IMR-90 (cell line): Measurements from ENCODE around the gene ASTN2. TPM values are rescaled to one million over a fixed set of nuclear protein-coding genes. Genes with fewer than 3 reads are reported as not detected.

Experiments
- ATAC-seq: fragments of 200-7000 bp; cut with Tn5 transposase; 2 replicates; pipeline ENCODE4 v1.9.1; 2020; ENCODE audit warnings: low read depth, mild to moderate bottlenecking, moderate library complexity
- BruUV-seq: library from RNA; stranded (reverse); fragments of 400-500 nt; replicated peaks from 2 replicates; lab custom pipeline; 2021; lab: Mats Ljungman, UMichigan
- CTCF ChIA-PET: fragments of 300-600 bp; formaldehyde crosslinking; extraction: SDS; loops from one replicate; lab custom pipeline; 2021; ENCODE audit warnings: antibody characterized with exemption; lab: Yijun Ruan, JAX
- POLR2A ChIA-PET: fragments of 300-600 bp; sonication (Branson Sonifier 250); formaldehyde crosslinking; loops from one replicate; lab custom pipeline; 2022; ENCODE audit warnings: antibody characterized with exemption; ENCODE audit not compliant: unreplicated experiment; lab: Charles Lee
- DNase-seq: peaks from one replicate; pipeline ENCODE4 v3.0.0; 2013
- H2AFZ ChIP-seq: replicated peaks from 2 replicates; pipeline ENCODE3; 2013; ENCODE audit warnings: low read length, mild to moderate bottlenecking; ENCODE audit not compliant: poor library complexity
- H2AK5ac ChIP-seq: 2 replicates; pipeline ENCODE4 v1.6.1; 2013; ENCODE audit warnings: low read depth, low read length, inconsistent platforms
- H2AK9ac ChIP-seq: replicated peaks from 2 replicates; pipeline ENCODE3; 2013; ENCODE audit warnings: mild to moderate bottlenecking, low read depth, low read length, moderate library complexity; ENCODE audit not compliant: poor library complexity
- H2BK120ac ChIP-seq: 2 replicates; pipeline ENCODE4 v1.6.1; 2013; ENCODE audit warnings: low read depth, low read length, inconsistent platforms
- H2BK15ac ChIP-seq: 3 replicates; pipeline ENCODE4 v1.6.1; 2013; ENCODE audit warnings: low read depth, low read length, inconsistent platforms
- H2BK20ac ChIP-seq: 2 replicates; pipeline ENCODE4 v1.6.1; 2013; ENCODE audit warnings: low read depth, mild to moderate bottlenecking, inconsistent platforms, low read length, moderate library complexity
- H2BK5ac ChIP-seq: 2 replicates; pipeline ENCODE4 v1.6.1; 2013; ENCODE audit warnings: mild to moderate bottlenecking, low read depth, low read length, inconsistent platforms; ENCODE audit not compliant: poor library complexity, severe bottlenecking
- H3K14ac ChIP-seq: replicated peaks from 2 replicates; pipeline ENCODE4 v1.6.1; 2013; ENCODE audit warnings: low read depth, low read length, inconsistent platforms
- H3K18ac ChIP-seq: 2 replicates; pipeline ENCODE4 v1.6.1; 2013; ENCODE audit warnings: low read depth, low read length, control low read depth
- H3K23ac ChIP-seq: 2 replicates; pipeline ENCODE4 v1.6.1; 2013; ENCODE audit warnings: low read depth, low read length, inconsistent platforms
- H3K27ac ChIP-seq: 2 replicates; pipeline ENCODE4 v1.5.1; 2013; ENCODE audit warnings: mild to moderate bottlenecking, control low read depth, low read length; ENCODE audit not compliant: insufficient read depth
- H3K27me3 ChIP-seq: 2 replicates; pipeline ENCODE4 v1.6.1; 2013; ENCODE audit warnings: low read length; ENCODE audit not compliant: control insufficient read depth, insufficient read depth
- H3K36me3 ChIP-seq: 2 replicates; pipeline ENCODE4 v1.6.1; 2013; ENCODE audit warnings: low read length, mixed read lengths; ENCODE audit not compliant: control insufficient read depth, insufficient read depth
- H3K4ac ChIP-seq: 2 replicates; pipeline ENCODE4 v1.6.1; 2013; ENCODE audit warnings: low read depth, low read length, inconsistent platforms
- H3K4me1 ChIP-seq: 2 replicates; pipeline ENCODE4 v1.6.1; 2013; ENCODE audit warnings: low read length, mixed read lengths; ENCODE audit not compliant: control insufficient read depth, insufficient read depth
- H3K4me2 ChIP-seq: 2 replicates; pipeline ENCODE4 v1.6.1; 2013; ENCODE audit warnings: low read depth, mild to moderate bottlenecking, control low read depth, low read length, moderate library complexity
- H3K4me3 ChIP-seq: 2 replicates; pipeline ENCODE4 v1.5.1; 2013; ENCODE audit warnings: low read depth, mild to moderate bottlenecking, control low read depth, low read length, moderate library complexity; ENCODE audit not compliant: insufficient read depth
- H3K56ac ChIP-seq: 2 replicates; pipeline ENCODE4 v1.6.1; 2013; ENCODE audit warnings: low read length, inconsistent platforms; ENCODE audit not compliant: insufficient read depth; ENCODE audit errors: extremely low read depth
- H3K79me1 ChIP-seq, 2 experiments: 2 replicates each; pipeline ENCODE4 v1.6.1; 2013; ENCODE audit warnings: low read length in 2 of 2, inconsistent platforms in 1 of 2, low read depth in 1 of 2
- H3K9ac ChIP-seq: 2 replicates; pipeline ENCODE4 v1.6.1; 2013; ENCODE audit warnings: low read depth, low read length, control low read depth
- H3K9me1 ChIP-seq: 2 replicates; pipeline ENCODE4 v1.6.1; 2013; ENCODE audit warnings: low read length, inconsistent platforms; ENCODE audit not compliant: insufficient read depth
- H3K9me3 ChIP-seq: 2 replicates; pipeline ENCODE4 v1.6.1; 2013; ENCODE audit warnings: low read length; ENCODE audit not compliant: control insufficient read depth, insufficient read depth
- H4K20me1 ChIP-seq: 2 replicates; pipeline ENCODE4 v1.6.1; 2013; ENCODE audit warnings: low read length, inconsistent platforms; ENCODE audit not compliant: insufficient read depth
- H4K5ac ChIP-seq: 2 replicates; pipeline ENCODE4 v1.6.1; 2013; ENCODE audit warnings: mild to moderate bottlenecking, low read depth, low read length, control low read depth
- H4K8ac ChIP-seq, 2 experiments: 2 replicates each; pipeline ENCODE4 v1.6.1; 2013; ENCODE audit warnings: low read depth in 2 of 2, low read length in 2 of 2, control low read depth in 1 of 2, inconsistent platforms in 1 of 2
- H4K91ac ChIP-seq: 2 replicates; pipeline ENCODE4 v1.6.1; 2013; ENCODE audit warnings: low read depth, low read length, inconsistent platforms; ENCODE audit not compliant: insufficient read depth
- BHLHE40 ChIP-seq: fragments of 150-350 bp; IDR thresholded peaks from 2 replicates; pipeline ENCODE4 v1.6.1; 2016; ENCODE audit warnings: mild to moderate bottlenecking, low read depth, low read length
- CEBPB ChIP-seq: IDR thresholded peaks from 2 replicates; pipeline ENCODE4 v1.6.1; 2012; ENCODE audit warnings: low read depth, low read length, improper control_type of control experiment
- CHD1 ChIP-seq: IDR thresholded peaks from 2 replicates; pipeline ENCODE4 v1.6.1; 2012; ENCODE audit warnings: low read depth, low read length, improper control_type of control experiment
- ELK1 ChIP-seq: fragments of 150-350 bp; IDR thresholded peaks from 2 replicates; pipeline ENCODE4 v1.6.1; 2016; ENCODE audit warnings: low read depth, mild to moderate bottlenecking, low read length, moderate library complexity, borderline replicate concordance
- FOS ChIP-seq: fragments of 150-350 bp; IDR thresholded peaks from 2 replicates; pipeline ENCODE4 v1.6.1; 2016; ENCODE audit warnings: low read depth, low read length
- MAFK ChIP-seq: IDR thresholded peaks from 2 replicates; pipeline ENCODE4 v1.6.1; 2012; ENCODE audit warnings: low read depth, low read length, improper control_type of control experiment
- MAZ ChIP-seq: IDR thresholded peaks from 2 replicates; pipeline ENCODE4 v1.6.1; 2012; ENCODE audit warnings: low read depth, mild to moderate bottlenecking, low read length, improper control_type of control experiment, moderate library complexity, borderline replicate concordance
- RCOR1 ChIP-seq: IDR thresholded peaks from 2 replicates; pipeline ENCODE4 v1.6.1; 2012; ENCODE audit warnings: mild to moderate bottlenecking, low read length, improper control_type of control experiment; ENCODE audit not compliant: insufficient replicate concordance
- USF2 ChIP-seq: fragments of 150-350 bp; IDR thresholded peaks from 2 replicates; pipeline ENCODE4 v1.6.1; 2017; ENCODE audit warnings: mild to moderate bottlenecking, antibody characterized with exemption, low read length, low read depth
- WGBS, 2 experiments: methylation state at CpG; one replicate each; pipeline versions ENCODE4 v1.1.5 to v1.1.7; 2013; ENCODE audit warnings: missing lambda C conversion rate in 2 of 2; ENCODE audit not compliant: insufficient read length in 1 of 2; ENCODE audit errors: extremely low coverage in 2 of 2; 5-methylcytosine and 5-hydroxymethylcytosine counted together
- dilution Hi-C: fragments of 300-500 bp; cut with HindIII; formaldehyde crosslinking; loops from one replicate; pipeline ENCODE4 v1.14.3; 2018; ENCODE audit warnings: low sequenced_read_pairs; ENCODE audit not compliant: unreplicated experiment
- in situ Hi-C: fragments of 300-500 bp; cut with MboI; formaldehyde crosslinking; loops from 3 replicates; pipeline ENCODE4 v1.14.3; 2019; ENCODE audit warnings: low sequenced_read_pairs, inconsistent platforms, mixed read lengths
- intact Hi-C: fragments of 100-400 bp; cut with micrococcal nuclease; formaldehyde crosslinking; loops from 2 replicates; pipeline ENCODE4 v1.10.0; 2022
- polyA plus RNA-seq, 3 experiments: library from polyadenylated mRNA; depleted of rRNA; stranded (reverse); fragments of >200 nt; gene quantifications; 2 replicates each; pipeline ENCODE4 v1.2.3, GENCODE V29; 2012; ENCODE audit warnings: low replicate concordance in 1 of 3
- total RNA-seq: library from RNA; depleted of rRNA; stranded (reverse); fragments of >200 nt; gene quantifications from 2 replicates; pipeline ENCODE4 v1.2.3, GENCODE V29; 2012

Gene ASTN2
- total and polyA plus RNA-seq, 2 of the 4 experiments (the other 2 are of a cell fraction): 3.8 to 6.8 TPM

GRCh38 chr9:117074784-117075520 lies 339.9 kb downstream of the ASTN2 start:
- no peak overlapping the region for H3K23ac ChIP-seq
- H4K20me1 ChIP-seq: no peaks in the 10 kb centered on the region
- H3K56ac ChIP-seq: no peak overlapping the region
- dilution Hi-C loops: no loop called here
- ATAC-seq (no peak), DNase-seq (no peak)
- H3K14ac ChIP-seq: no peak overlapping the region
- no peak overlapping the region for H3K4me3 ChIP-seq
- no peak overlapping the region for H4K5ac ChIP-seq
- no peak overlapping the region for H2BK15ac ChIP-seq
- 20% methylated on average over 1 of the region's 7 CpGs; no CpG with 5 or more reads in 1 of the 2 experiments for WGBS, 2 experiments
- H3K27me3 ChIP-seq: no peaks in the 10 kb centered on the region
- no peak overlapping the region for H2BK5ac ChIP-seq
- ChIA-PET POLR2A (no interaction called here), CTCF (interaction anchor here (0.5 kb wide), 1 partner anchor 337 kb away, joined by 3 read pairs; no protein-coding TSS in a partner anchor)
- no peak overlapping the region for H2AFZ ChIP-seq
- no peak overlapping the region for H3K27ac ChIP-seq
- no peak overlapping the region for H3K18ac ChIP-seq
- no peaks in the 10 kb centered on the region for H3K79me1 ChIP-seq
- no peaks in the 10 kb centered on the region for H3K9me1 ChIP-seq
- no peak overlapping the region for H3K9ac ChIP-seq
- no peak overlapping the region for H4K91ac ChIP-seq
- H3K4me1 ChIP-seq: no peaks in the 10 kb centered on the region
- no peak overlapping the region for H2AK9ac ChIP-seq
- H3K4ac ChIP-seq: no peak overlapping the region
- in situ Hi-C loops: no loop called here
- no peak overlapping the region for H3K4me2 ChIP-seq
- no peaks in the 10 kb centered on the region for H3K36me3 ChIP-seq
- BruUV-seq: no TSS peak
- H4K8ac ChIP-seq: no peak overlapping the region
- peaks cover 2% of the 10 kb centered on the region; the same call in 1 of the 2 replicates for H3K9me3 ChIP-seq
- intact Hi-C loops: no loop called here
- H2AK5ac ChIP-seq: no peak overlapping the region
- no peak overlapping the region for H2BK120ac ChIP-seq
- TF ChIP-seq CEBPB (no peak), ELK1 (no peak), CHD1 (no peak), MAFK (no peak), MAZ (no peak), FOS (no peak), RCOR1 (no peak), BHLHE40 (no peak), USF2 (no peak)
- no peak overlapping the region for H2BK20ac ChIP-seq
